ENCODE data around the gene SLC34A1. TPM values are rescaled to one million over a fixed set of nuclear protein-coding genes. Genes with fewer than 3 reads are reported as not detected.

Gene SLC34A1
- total RNA-seq, 1 experiment from 2014 or later = not detected

DNA sequence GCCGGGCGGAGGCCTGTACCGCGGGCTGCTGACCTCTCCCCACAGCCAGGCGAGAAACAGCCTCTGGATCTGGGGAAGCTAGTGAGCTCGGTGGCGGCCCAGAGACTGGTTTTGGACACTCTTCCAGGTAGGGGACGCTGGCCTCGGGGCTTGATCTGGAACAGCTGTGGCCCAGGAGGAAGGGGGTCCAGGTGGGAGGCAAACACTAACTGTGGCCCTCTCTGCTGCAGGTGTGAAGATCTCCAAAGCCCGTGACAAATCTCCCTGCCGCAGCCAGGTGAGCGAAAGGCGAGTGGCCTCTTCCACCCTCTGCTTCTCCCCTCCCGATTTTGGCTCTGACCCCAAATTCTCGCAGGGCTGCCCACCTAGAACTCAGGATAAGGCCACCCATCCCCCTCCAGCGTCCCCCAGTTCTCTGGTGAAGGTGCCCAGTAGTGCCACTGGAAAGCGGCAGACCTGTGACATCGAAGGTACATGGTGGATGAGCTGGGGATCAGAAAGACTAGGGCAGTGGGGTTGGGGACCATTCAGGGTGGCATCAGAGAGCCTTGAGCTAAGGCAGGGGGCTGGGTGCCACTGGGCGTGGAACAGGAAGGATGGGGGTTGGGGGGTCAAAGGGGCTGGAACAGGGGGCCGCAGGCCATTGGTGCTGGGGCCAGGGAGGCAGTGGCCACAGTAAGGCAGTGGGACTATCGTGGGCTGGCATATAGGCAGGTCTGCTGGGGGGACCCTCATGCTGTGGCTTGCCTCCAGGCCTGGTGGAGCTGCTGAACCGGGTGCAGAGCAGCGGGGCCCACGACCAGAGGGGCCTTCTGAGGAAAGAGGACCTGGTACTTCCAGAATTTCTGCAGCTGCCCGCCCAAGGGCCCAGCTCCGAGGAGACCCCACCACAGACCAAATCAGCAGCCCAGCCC, 12.9 kb upstream of the SLC34A1 start:
- intact Hi-C loops (cut with micrococcal nuclease; ENCODE audit: unreplicated experiment) = loop anchor here (2.0 kb wide), 2 partner anchors 19 to 21 kb away; partner anchors contain the start of gene LMAN2
- H3K9me3 Mint-ChIP-seq (ENCODE audit: unreplicated experiment) = no peaks in the 10 kb centered on the region
- peaks cover 25% of the 10 kb centered on the region for H3K4me1 ChIP-seq
- peaks cover 15% of the 10 kb centered on the region for H3K4me1 Mint-ChIP-seq (ENCODE audit: low read depth, unreplicated experiment)
- ChIA-PET POLR2A (interaction anchor here (0.5 to 2.6 kb wide), 10 partner anchors 8 to 126 kb away, joined by 3 to 23 read pairs (median 7); partner anchors contain the start of genes GRK6, LMAN2 and PDLIM7), CTCF (interaction anchor here (0.5 to 2.7 kb wide), 27 partner anchors 8 to 145 kb away, joined by 3 to 92 read pairs (median 7); partner anchors contain the start of genes GRK6, LMAN2, PDLIM7 and PRR7)
- TF ChIP-seq, protein P1, sequence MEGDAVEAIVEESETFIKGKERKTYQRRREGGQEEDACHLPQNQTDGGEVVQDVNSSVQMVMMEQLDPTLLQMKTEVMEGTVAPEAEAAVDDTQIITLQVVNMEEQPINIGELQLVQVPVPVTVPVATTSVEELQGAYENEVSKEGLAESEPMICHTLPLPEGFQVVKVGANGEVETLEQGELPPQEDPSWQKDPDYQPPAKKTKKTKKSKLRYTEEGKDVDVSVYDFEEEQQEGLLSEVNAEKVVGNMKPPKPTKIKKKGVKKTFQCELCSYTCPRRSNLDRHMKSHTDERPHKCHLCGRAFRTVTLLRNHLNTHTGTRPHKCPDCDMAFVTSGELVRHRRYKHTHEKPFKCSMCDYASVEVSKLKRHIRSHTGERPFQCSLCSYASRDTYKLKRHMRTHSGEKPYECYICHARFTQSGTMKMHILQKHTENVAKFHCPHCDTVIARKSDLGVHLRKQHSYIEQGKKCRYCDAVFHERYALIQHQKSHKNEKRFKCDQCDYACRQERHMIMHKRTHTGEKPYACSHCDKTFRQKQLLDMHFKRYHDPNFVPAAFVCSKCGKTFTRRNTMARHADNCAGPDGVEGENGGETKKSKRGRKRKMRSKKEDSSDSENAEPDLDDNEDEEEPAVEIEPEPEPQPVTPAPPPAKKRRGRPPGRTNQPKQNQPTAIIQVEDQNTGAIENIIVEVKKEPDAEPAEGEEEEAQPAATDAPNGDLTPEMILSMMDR (IDR thresholded peaks at IDR 0.05; ENCODE audit: insufficient read depth in 1 of 2, low read depth in 1 of 2, low read length in 1 of 2, severe bottlenecking in 1 of 2, unreplicated experiment in 1 of 2) = no peak
- peak overlapping the region; percentile 83 for H3K4me3 Mint-ChIP-seq (ENCODE audit: unreplicated experiment)
- no peaks in the 10 kb centered on the region for H3K27me3 Mint-ChIP-seq (ENCODE audit: insufficient read depth, unreplicated experiment)
- BruUV-seq (replicated peaks) = TSS peak; percentile 69
- DNase-seq = no peak
- no peaks in the 10 kb centered on the region; the same call in 1 of the 2 replicates for H3K36me3 ChIP-seq (ENCODE audit: control insufficient read depth, insufficient read depth, low read length)
- no peaks in the 10 kb centered on the region for H3K9me3 ChIP-seq
- peak overlapping the region; percentile 80 for H3K4me3 ChIP-seq (ENCODE audit: low read depth, low read length)
- H3K27ac Mint-ChIP-seq (ENCODE audit: unreplicated experiment) = peak overlapping the region; percentile 59
- peaks cover 5% of the 10 kb centered on the region for H3K36me3 Mint-ChIP-seq (ENCODE audit: insufficient read depth, unreplicated experiment)
- H3K27me3 ChIP-seq (replicated peaks; ENCODE audit: control insufficient read depth, insufficient read depth, low read length) = no peaks in the 10 kb centered on the region

GRCh38 chr5:177372034-177372896, 12.0 kb upstream of the SLC34A1 start:
- TF ChIP-seq, protein P1 (IDR thresholded peaks at IDR 0.05; ENCODE audit: insufficient read depth in 1 of 2, low read depth in 1 of 2, low read length in 1 of 2, severe bottlenecking in 1 of 2, unreplicated experiment in 1 of 2) = no peak
- Histone ChIP-seq H3K27me3 (replicated peaks; ENCODE audit: control insufficient read depth, insufficient read depth, low read length) (no peaks in the 10 kb centered on the region), H3K4me3 (ENCODE audit: low read depth, low read length) (peak overlapping the region; percentile 80), H3K9me3 (no peaks in the 10 kb centered on the region), H3K4me1 (peaks cover 25% of the 10 kb centered on the region), H3K36me3 (ENCODE audit: control insufficient read depth, insufficient read depth, low read length) (no peaks in the 10 kb centered on the region; the same call in 1 of the 2 replicates)
- Mint-ChIP-seq H3K9me3 (ENCODE audit: unreplicated experiment) (no peaks in the 10 kb centered on the region), H3K4me1 (ENCODE audit: low read depth, unreplicated experiment) (peaks cover 15% of the 10 kb centered on the region), H3K4me3 (ENCODE audit: unreplicated experiment) (peak overlapping the region; percentile 83), H3K27me3 (ENCODE audit: insufficient read depth, unreplicated experiment) (no peaks in the 10 kb centered on the region), H3K36me3 (ENCODE audit: insufficient read depth, unreplicated experiment) (peaks cover 5% of the 10 kb centered on the region), H3K27ac (ENCODE audit: unreplicated experiment) (no peak overlapping the region)
- intact Hi-C loops (cut with micrococcal nuclease; ENCODE audit: unreplicated experiment) = no loop called here
- POLR2A ChIA-PET = no interaction called here
- CTCF ChIA-PET = interaction anchor here (0.5 to 2.3 kb wide), 8 partner anchors 10 to 85 kb away, joined by 3 to 92 read pairs (median 14); no protein-coding TSS in a partner anchor
- BruUV-seq (replicated peaks) = no TSS peak
- DNase-seq = no peak

- ChIA-PET CTCF (interaction anchor here (0.8 to 1.3 kb wide), 2 partner anchors 18 to 30 kb away, joined by 3 to 5 read pairs; no protein-coding TSS in a partner anchor), POLR2A (no interaction called here)
- Mint-ChIP-seq H3K4me3 (ENCODE audit: unreplicated experiment) (peak overlapping the region; percentile 46), H3K27ac (ENCODE audit: unreplicated experiment) (no peak overlapping the region), H3K27me3 (ENCODE audit: insufficient read depth, unreplicated experiment) (no peaks in the 10 kb centered on the region), H3K36me3 (ENCODE audit: insufficient read depth, unreplicated experiment) (peaks cover 5% of the 10 kb centered on the region), H3K9me3 (ENCODE audit: unreplicated experiment) (no peaks in the 10 kb centered on the region), H3K4me1 (ENCODE audit: low read depth, unreplicated experiment) (peaks cover 15% of the 10 kb centered on the region)
- no peaks in the 10 kb centered on the region for H3K9me3 ChIP-seq
- DNase-seq = no peak
- intact Hi-C loops (cut with micrococcal nuclease; ENCODE audit: unreplicated experiment) = no loop called here
- peaks cover 28% of the 10 kb centered on the region for H3K4me1 ChIP-seq
- no TSS peak for BruUV-seq (replicated peaks)
- H3K27me3 ChIP-seq (replicated peaks; ENCODE audit: control insufficient read depth, insufficient read depth, low read length) = no peaks in the 10 kb centered on the region
- no peaks in the 10 kb centered on the region; the same call in 1 of the 2 replicates for H3K36me3 ChIP-seq (ENCODE audit: control insufficient read depth, insufficient read depth, low read length)
- TF ChIP-seq, protein P1 (IDR thresholded peaks at IDR 0.05; ENCODE audit: insufficient read depth in 1 of 2, low read depth in 1 of 2, low read length in 1 of 2, severe bottlenecking in 1 of 2, unreplicated experiment in 1 of 2) = no peak
- H3K4me3 ChIP-seq (ENCODE audit: low read depth, low read length) = no peak overlapping the region
These were observed 11.3 kb upstream of the SLC34A1 start for GRCh38 chr5:177372910-177373309.
